GM12878 (cell line): Measurements from ENCODE around the gene RAB10. TPM values are rescaled to one million over a fixed set of nuclear protein-coding genes. Genes with fewer than 3 reads are reported as not detected.

ENCODE experiments used
- ATAC-seq: fragments of 200-7000 bp; cut with Tn5 transposase; 3 replicates; pipeline ENCODE4 v1.9.1; 2020; ENCODE audit warnings: mild to moderate bottlenecking, moderate library complexity
- BruUV-seq: library from RNA; stranded (reverse); fragments of 400-500 nt; replicated peaks from 2 replicates; lab custom pipeline; 2021; lab: Mats Ljungman, UMichigan
- CTCF ChIA-PET: fragments of 300-600 bp; sonication (Branson Sonifier 250); formaldehyde crosslinking; extraction: SDS; loops from one replicate; lab custom pipeline; 2021; ENCODE audit warnings: inconsistent platforms; lab: Yijun Ruan, JAX
- POLR2A ChIA-PET: fragments of 350-600 bp; formaldehyde crosslinking; extraction: SDS; loops from one replicate; lab custom pipeline; 2021; ENCODE audit warnings: inconsistent platforms; lab: Charles Lee
- RAD21 ChIA-PET: fragments of 300-600 bp; sonication (Branson Sonifier 250); formaldehyde crosslinking; loops from one replicate; lab custom pipeline; 2023; ENCODE audit warnings: antibody characterized with exemption; ENCODE audit not compliant: unreplicated experiment; lab: Charles Lee
- SMC1A ChIA-PET: fragments of 300-600 bp; sonication (Branson Sonifier 250); formaldehyde crosslinking; loops from one replicate; lab custom pipeline; 2023; ENCODE audit not compliant: unreplicated experiment, uncharacterized antibody; lab: Charles Lee
- DNase-seq: peaks from one replicate; pipeline ENCODE4 v3.0.0-alpha.2; 2011; ENCODE audit warnings: low read depth, low spot score
- FAIRE-seq: peaks from 3 replicates; lab custom pipeline; 2011; peaks lifted over from hg19 to GRCh38; lab: Jason Lieb, UNC
- H2AFZ ChIP-seq: 2 replicates; pipeline ENCODE4 v1.6.0; 2011; ENCODE audit warnings: low read depth, low read length, control low read depth; ENCODE audit not compliant: control insufficient read depth
- H3K27ac ChIP-seq: 2 replicates; pipeline ENCODE4 v1.5.1; 2011; ENCODE audit warnings: control low read depth; ENCODE audit not compliant: control insufficient read depth, insufficient read depth
- H3K27me3 ChIP-seq, 2 experiments: replicated peaks in 1 of 2; 2 replicates each; pipeline versions ENCODE4 v1.6.0 to v1.6.1; 2011; ENCODE audit warnings: low read length in 1 of 2; ENCODE audit not compliant: control insufficient read depth in 2 of 2, insufficient read depth in 2 of 2
- H3K36me3 ChIP-seq, 2 experiments: 2 replicates each; pipeline ENCODE4 v1.5.1; 2011; ENCODE audit warnings: low read length in 1 of 2; ENCODE audit not compliant: control insufficient read depth in 2 of 2, insufficient read depth in 2 of 2
- H3K4me1 ChIP-seq: 2 replicates; pipeline ENCODE4 v1.6.1; 2011; ENCODE audit warnings: mild to moderate bottlenecking, low read length, moderate library complexity, mixed read lengths; ENCODE audit not compliant: control insufficient read depth, insufficient read depth
- H3K4me2 ChIP-seq: 2 replicates; pipeline ENCODE4 v1.6.0; 2011; ENCODE audit warnings: control low read depth; ENCODE audit not compliant: control insufficient read depth, insufficient read depth
- H3K4me3 ChIP-seq: fragments of 200-600 bp; sonication (generic); 2 replicates; pipeline ENCODE4 v1.5.1; 2016
- H3K79me2 ChIP-seq: 2 replicates; pipeline ENCODE4 v1.6.0; 2011; ENCODE audit warnings: low read length; ENCODE audit not compliant: control insufficient read depth, insufficient read depth
- H3K9ac ChIP-seq: 2 replicates; pipeline ENCODE4 v1.8.0; 2011; ENCODE audit warnings: low read length, control low read depth, mixed read lengths; ENCODE audit not compliant: control insufficient read depth, insufficient read depth
- H3K9me3 ChIP-seq: replicated peaks from 3 replicates; pipeline ENCODE4 v1.5.1; 2011; ENCODE audit warnings: mild to moderate bottlenecking, low read length; ENCODE audit not compliant: control insufficient read depth, insufficient read depth
- H4K20me1 ChIP-seq: 2 replicates; pipeline ENCODE4 v1.6.0; 2011; ENCODE audit not compliant: control insufficient read depth, insufficient read depth
- BRCA1 ChIP-seq: IDR thresholded peaks from 2 replicates; pipeline ENCODE4 v1.6.1; 2011; ENCODE audit warnings: low read depth, low read length, improper control_type of control experiment
- CEBPB ChIP-seq, 2 experiments: fragments of 150-350 bp in 1 of 2; IDR thresholded peaks; 2 replicates each; pipeline ENCODE4 v1.6.1; 2012 to 2014; ENCODE audit warnings: low read depth in 2 of 2, low read length in 2 of 2, borderline replicate concordance in 1 of 2, inconsistent platforms in 1 of 2
- EED ChIP-seq: sonication (generic); IDR thresholded peaks from 2 replicates; pipeline ENCODE4 v1.6.1; 2016; ENCODE audit warnings: antibody characterized with exemption, low read depth
- HDGF ChIP-seq: fragments of 450-650 bp; IDR thresholded peaks from 2 replicates; pipeline ENCODE4 v1.6.1; 2016; ENCODE audit warnings: antibody characterized with exemption
- JUND ChIP-seq: IDR thresholded peaks from 2 replicates; pipeline ENCODE4 v1.6.1; 2012; ENCODE audit warnings: low read depth, mild to moderate bottlenecking, low read length, improper control_type of control experiment, moderate library complexity
- LARP7 ChIP-seq: fragments of 450-650 bp; IDR thresholded peaks from 2 replicates; pipeline ENCODE4 v1.6.1; 2017; ENCODE audit warnings: mild to moderate bottlenecking
- RAD21 ChIP-seq: IDR thresholded peaks from 2 replicates; pipeline ENCODE4 v1.6.1; 2011; ENCODE audit warnings: mild to moderate bottlenecking, low read depth, low read length, moderate library complexity; ENCODE audit not compliant: insufficient read depth
- RB1 ChIP-seq: fragments of 450-650 bp; formaldehyde crosslinking; IDR thresholded peaks from 2 replicates; pipeline ENCODE4 v1.6.1; 2017; ENCODE audit warnings: mild to moderate bottlenecking, borderline replicate concordance
- RBBP5 ChIP-seq: fragments of 200-600 bp; sonication (generic); conservative IDR thresholded peaks from 2 replicates; pipeline ENCODE4 v1.6.1; 2016
- RELA ChIP-seq: fragments of 450-650 bp; IDR thresholded peaks from 2 replicates; pipeline ENCODE4 v1.8.0; 2014; ENCODE audit warnings: borderline replicate concordance; ENCODE audit not compliant: partially characterized antibody
- SREBF2 ChIP-seq: IDR thresholded peaks from 2 replicates; pipeline ENCODE4 v1.6.1; 2012; ENCODE audit warnings: mild to moderate bottlenecking, low read length
- WRNIP1 ChIP-seq: IDR thresholded peaks from 2 replicates; pipeline ENCODE4 v1.6.1; 2011; ENCODE audit warnings: low read depth, low read length, improper control_type of control experiment, borderline replicate concordance
- ZNF207 ChIP-seq: fragments of 450-650 bp; IDR thresholded peaks from 2 replicates; pipeline ENCODE4 v1.6.1; 2014; ENCODE audit warnings: antibody characterized with exemption, mild to moderate bottlenecking, borderline replicate concordance
- WGBS: methylation state at CpG from one replicate; pipeline ENCODE4 v1.1.6; 2016; ENCODE audit warnings: low lambda C conversion rate; ENCODE audit not compliant: insufficient replicate concordance, insufficient coverage; ENCODE audit errors: missing lambda C conversion rate; 5-methylcytosine and 5-hydroxymethylcytosine counted together
- in situ Hi-C: fragments of 300-500 bp; cut with MboI; formaldehyde crosslinking; loops from 9 replicates; pipeline ENCODE4 v1.14.3; 2018; ENCODE audit warnings: mixed read lengths
- intact Hi-C: fragments of 100-400 bp; cut with micrococcal nuclease; formaldehyde crosslinking; loops from one replicate; pipeline ENCODE4 v1.14.2; 2022; ENCODE audit not compliant: unreplicated experiment
- polyA plus RNA-seq, 11 experiments: library from polyadenylated mRNA; depleted of rRNA in 4 of 11; unstranded in 6 of 11; stranded (reverse) in 5 of 11; fragments of >200 nt; fragmentation: Nextera tagmentation in 4 of 11; fragmentation: Illumina TruSeq in 1 of 11; extraction: Ambion mirVana in 4 of 11; extraction: Trizol in 1 of 11; gene quantifications; 1 replicate in 1 of 11; 2 replicates in 10 of 11; pipeline versions ENCODE4 v1.2.1 to v1.2.3, GENCODE V29; 2011 to 2016; ENCODE audit warnings: inconsistent platforms in 2 of 11, missing spikeins in 2 of 11, low read depth in 1 of 11
- total RNA-seq, 4 experiments: library from RNA; depleted of rRNA in 3 of 4; stranded (reverse); fragments of >200 nt in 3 of 4; fragmentation: Illumina TruSeq in 1 of 4; extraction: Trizol in 1 of 4; gene quantifications; 2 replicates each; pipeline versions ENCODE4 v1.2.1 to v1.2.3, GENCODE V29; 2013 to 2021
- TF ChIP-seq, protein P1 (sequence below): fragments of 450-650 bp; IDR thresholded peaks from 2 replicates; pipeline ENCODE4 v1.6.1; 2014; ENCODE audit warnings: mild to moderate bottlenecking
- TF ChIP-seq, protein P2 (sequence below): fragments of 450-650 bp; IDR thresholded peaks from 2 replicates; pipeline ENCODE4 v1.6.1; 2017; ENCODE audit warnings: antibody characterized with exemption, mild to moderate bottlenecking, moderate library complexity
- TF ChIP-seq, protein P3 (sequence below): IDR thresholded peaks from 2 replicates; pipeline ENCODE4 v1.6.1; 2012; ENCODE audit warnings: low read length, inconsistent platforms

Gene RAB10
- total and polyA plus RNA-seq, 10 of the 15 experiments (the other 5 are each of a cell fraction or from before 2014, with no cell fraction given): 13.3 to 109 (median 82.0) TPM

DNA sequence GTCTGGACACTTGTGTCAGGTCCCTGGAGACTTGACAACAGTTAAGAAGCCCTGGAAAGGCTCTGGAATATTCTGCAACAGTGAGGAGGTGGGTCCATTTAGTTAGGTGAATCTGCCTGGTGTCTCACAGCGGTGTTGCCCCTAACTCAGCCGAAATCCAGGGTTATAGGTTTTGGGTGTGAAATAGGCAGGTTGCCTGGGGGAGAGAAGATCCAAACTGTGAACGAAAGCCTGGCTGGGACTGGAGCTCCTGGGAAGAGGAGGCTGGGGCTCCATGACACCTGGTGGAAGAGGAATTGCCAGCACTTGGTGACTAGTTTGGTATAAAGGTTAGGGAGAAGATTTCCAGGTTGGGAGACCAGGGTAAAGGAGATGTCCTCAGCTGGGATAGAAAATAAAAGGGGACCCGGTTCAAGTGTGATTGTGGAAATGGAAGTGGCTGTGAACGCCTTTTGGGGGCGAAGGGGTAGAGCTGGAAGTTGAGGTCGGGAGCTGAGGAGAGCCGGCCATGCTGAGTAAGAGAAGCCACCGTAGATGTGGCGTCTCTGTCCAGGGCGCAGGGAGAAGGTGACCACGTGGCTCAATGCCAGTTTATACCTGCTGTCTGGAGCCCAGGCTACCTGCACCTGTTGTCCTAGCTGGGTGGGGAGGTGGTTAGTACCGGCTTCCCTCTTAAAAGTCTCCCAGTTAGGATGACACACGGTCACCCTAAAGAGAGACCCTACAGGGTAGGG lies 136.0 kb downstream of the RAB10 start:
- H3K27me3 ChIP-seq: peaks cover 0 to 7% of the 10 kb centered on the region in 2 experiments; a peak in 3 of 4 replicates
- TF ChIP-seq RELA (no peak), CEBPB (IDR thresholded peaks at IDR 0.05; ENCODE audit: borderline replicate concordance in 1 of 2, low read depth in 2 of 2, low read length in 2 of 2) (no peak), RAD21 (no peak), RBBP5 (no peak), ZNF207 (no peak), SREBF2 (no peak), JUND (no peak), HDGF (no peak), RB1 (no peak), WRNIP1 (no peak), LARP7 (no peak), BRCA1 (no peak), EED (no peak)
- TF ChIP-seq, protein P1, sequence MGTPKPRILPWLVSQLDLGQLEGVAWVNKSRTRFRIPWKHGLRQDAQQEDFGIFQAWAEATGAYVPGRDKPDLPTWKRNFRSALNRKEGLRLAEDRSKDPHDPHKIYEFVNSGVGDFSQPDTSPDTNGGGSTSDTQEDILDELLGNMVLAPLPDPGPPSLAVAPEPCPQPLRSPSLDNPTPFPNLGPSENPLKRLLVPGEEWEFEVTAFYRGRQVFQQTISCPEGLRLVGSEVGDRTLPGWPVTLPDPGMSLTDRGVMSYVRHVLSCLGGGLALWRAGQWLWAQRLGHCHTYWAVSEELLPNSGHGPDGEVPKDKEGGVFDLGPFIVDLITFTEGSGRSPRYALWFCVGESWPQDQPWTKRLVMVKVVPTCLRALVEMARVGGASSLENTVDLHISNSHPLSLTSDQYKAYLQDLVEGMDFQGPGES: no peak
- TF ChIP-seq, protein P2, sequence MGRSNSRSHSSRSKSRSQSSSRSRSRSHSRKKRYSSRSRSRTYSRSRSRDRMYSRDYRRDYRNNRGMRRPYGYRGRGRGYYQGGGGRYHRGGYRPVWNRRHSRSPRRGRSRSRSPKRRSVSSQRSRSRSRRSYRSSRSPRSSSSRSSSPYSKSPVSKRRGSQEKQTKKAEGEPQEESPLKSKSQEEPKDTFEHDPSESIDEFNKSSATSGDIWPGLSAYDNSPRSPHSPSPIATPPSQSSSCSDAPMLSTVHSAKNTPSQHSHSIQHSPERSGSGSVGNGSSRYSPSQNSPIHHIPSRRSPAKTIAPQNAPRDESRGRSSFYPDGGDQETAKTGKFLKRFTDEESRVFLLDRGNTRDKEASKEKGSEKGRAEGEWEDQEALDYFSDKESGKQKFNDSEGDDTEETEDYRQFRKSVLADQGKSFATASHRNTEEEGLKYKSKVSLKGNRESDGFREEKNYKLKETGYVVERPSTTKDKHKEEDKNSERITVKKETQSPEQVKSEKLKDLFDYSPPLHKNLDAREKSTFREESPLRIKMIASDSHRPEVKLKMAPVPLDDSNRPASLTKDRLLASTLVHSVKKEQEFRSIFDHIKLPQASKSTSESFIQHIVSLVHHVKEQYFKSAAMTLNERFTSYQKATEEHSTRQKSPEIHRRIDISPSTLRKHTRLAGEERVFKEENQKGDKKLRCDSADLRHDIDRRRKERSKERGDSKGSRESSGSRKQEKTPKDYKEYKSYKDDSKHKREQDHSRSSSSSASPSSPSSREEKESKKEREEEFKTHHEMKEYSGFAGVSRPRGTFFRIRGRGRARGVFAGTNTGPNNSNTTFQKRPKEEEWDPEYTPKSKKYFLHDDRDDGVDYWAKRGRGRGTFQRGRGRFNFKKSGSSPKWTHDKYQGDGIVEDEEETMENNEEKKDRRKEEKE: no peak
- TF ChIP-seq, protein P3, sequence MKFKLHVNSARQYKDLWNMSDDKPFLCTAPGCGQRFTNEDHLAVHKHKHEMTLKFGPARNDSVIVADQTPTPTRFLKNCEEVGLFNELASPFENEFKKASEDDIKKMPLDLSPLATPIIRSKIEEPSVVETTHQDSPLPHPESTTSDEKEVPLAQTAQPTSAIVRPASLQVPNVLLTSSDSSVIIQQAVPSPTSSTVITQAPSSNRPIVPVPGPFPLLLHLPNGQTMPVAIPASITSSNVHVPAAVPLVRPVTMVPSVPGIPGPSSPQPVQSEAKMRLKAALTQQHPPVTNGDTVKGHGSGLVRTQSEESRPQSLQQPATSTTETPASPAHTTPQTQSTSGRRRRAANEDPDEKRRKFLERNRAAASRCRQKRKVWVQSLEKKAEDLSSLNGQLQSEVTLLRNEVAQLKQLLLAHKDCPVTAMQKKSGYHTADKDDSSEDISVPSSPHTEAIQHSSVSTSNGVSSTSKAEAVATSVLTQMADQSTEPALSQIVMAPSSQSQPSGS: no peak
- H3K4me3 ChIP-seq: no peak overlapping the region
- ChIA-PET RAD21 (no interaction called here), POLR2A (no interaction called here), SMC1A (interaction anchor here (0.7 kb wide), 1 partner anchor 176 kb away, joined by 4 read pairs; the partner anchor contains the start of gene SELENOI), CTCF (interaction anchor here (1.1 kb wide), 1 partner anchor 220 kb away, joined by 3 read pairs; no protein-coding TSS in a partner anchor)
- H2AFZ ChIP-seq: no peak overlapping the region
- no peaks in the 10 kb centered on the region for H3K36me3 ChIP-seq
- no peak overlapping the region for H3K27ac ChIP-seq
- H3K4me2 ChIP-seq: no peak overlapping the region
- no peaks in the 10 kb centered on the region for H3K4me1 ChIP-seq
- H3K79me2 ChIP-seq: no peaks in the 10 kb centered on the region
- no TSS peak for BruUV-seq
- no peaks in the 10 kb centered on the region; the same call in 1 of the 2 replicates for H4K20me1 ChIP-seq
- DNase-seq (no peak), FAIRE-seq (no peak), ATAC-seq (no peak)
- intact Hi-C loops: no loop called here
- H3K9ac ChIP-seq: no peak overlapping the region
- WGBS: 58% methylated on average over 14 of the region's 14 CpGs
- no peaks in the 10 kb centered on the region for H3K9me3 ChIP-seq
- in situ Hi-C loops: no loop called here
